DMS114 treated with DMSO at 0.1 percent for 48 hours (cell line): ENCODE data around the gene LACC1.

Experiments
- DNase-seq: peaks from one replicate; lab custom pipeline; 2025; ENCODE audit not compliant: unreplicated experiment; lab: John Stamatoyannopoulos, UW

LACC1 gene

DNA sequence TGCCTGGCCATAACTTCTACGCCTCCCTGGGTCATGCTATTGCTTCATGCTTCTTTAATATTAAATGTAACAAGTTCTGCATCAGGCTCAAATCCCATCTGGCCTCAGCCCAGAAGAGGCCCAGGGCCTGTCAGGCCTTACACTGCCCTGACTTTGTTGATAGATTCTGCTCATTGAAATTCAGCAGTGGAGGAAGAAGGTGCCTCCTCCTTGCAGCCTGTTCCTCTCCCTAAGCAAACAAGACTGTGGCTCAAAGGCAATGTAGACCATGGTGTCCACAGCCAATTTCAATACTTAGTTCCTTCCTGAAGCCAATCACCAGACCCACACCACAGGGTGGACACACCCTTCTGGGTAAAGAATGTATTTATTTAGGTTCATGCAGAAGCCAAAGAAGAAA lies 59.4 kb downstream of the LACC1 start:
- no peak for DNase-seq

DNA sequence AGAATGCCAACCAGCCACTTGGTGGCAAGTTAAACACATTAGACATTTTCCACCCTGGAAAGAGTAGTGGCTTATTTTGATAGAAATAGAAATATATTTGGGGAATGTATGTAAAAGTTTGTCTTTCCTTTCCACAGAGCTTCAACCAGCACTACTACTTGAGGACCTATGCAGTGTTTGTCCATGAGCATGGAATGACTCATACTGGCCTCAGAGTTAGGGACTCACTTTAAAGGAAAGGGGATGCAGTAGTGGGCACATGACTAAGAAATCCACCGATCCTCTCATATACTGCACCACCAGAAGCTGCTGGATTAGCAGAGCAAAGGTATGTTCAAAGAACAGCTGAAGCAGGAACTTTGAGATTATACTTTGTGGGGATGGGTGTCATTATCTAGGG lies 62.6 kb downstream of the LACC1 start:
- no peak for DNase-seq
